ENCODE results near the gene OR4X1.
"Not testable (repeated sequence)": the region's sequence is repeated elsewhere in the genome, so short reads cannot be mapped to it uniquely, and the experiment has no call there.

Gene OR4X1, protein sequence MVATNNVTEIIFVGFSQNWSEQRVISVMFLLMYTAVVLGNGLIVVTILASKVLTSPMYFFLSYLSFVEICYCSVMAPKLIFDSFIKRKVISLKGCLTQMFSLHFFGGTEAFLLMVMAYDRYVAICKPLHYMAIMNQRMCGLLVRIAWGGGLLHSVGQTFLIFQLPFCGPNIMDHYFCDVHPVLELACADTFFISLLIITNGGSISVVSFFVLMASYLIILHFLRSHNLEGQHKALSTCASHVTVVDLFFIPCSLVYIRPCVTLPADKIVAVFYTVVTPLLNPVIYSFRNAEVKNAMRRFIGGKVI

GRCh38 chr11:48263423-48263911 lies at the start of gene OR4X1:
OR4X1 (plus strand) TSS chr11:48263861; CDS start chr11:48263861, 0 bp downstream.
- DNase-seq (ENCODE audit: low read depth in 2 of 2) = no peak

- no peak for DNase-seq (ENCODE audit: low read depth in 2 of 2)
Observed at GRCh38 chr11:48216510-48216909, 47.2 kb upstream of the OR4X1 start, which contains the start of gene OR4B1. OR4B1 (plus strand) TSS chr11:48216810; CDS start chr11:48216810, 0 bp downstream.

DNA sequence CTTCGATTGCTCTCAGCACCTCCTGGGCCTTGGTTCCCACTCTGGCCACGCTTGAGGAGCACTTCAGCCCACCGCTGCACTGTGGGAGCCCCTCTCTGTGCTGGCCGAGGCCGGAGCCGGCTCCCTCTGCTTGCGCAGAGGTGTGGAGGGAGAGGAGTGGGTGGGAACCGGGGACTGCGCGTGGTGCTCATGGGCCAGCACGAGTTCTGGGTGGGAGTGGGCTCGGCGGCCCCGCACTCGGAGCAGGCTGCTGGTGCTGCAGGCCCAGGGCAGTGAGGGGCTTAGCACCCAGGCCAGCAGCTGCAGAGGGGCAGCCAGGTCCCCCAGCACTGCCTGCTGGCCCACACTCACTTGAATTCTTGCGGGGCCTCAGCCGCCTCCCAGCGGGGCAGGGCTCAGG lies 34.9 kb upstream of the OR4X1 start:
- DNase-seq (ENCODE audit: low read depth in 2 of 2) = no peak

GRCh38 chr11:48230057-48230456 lies 33.6 kb upstream of the OR4X1 start:
- not testable (repeated sequence) for DNase-seq (ENCODE audit: low read depth in 2 of 2)

DNA sequence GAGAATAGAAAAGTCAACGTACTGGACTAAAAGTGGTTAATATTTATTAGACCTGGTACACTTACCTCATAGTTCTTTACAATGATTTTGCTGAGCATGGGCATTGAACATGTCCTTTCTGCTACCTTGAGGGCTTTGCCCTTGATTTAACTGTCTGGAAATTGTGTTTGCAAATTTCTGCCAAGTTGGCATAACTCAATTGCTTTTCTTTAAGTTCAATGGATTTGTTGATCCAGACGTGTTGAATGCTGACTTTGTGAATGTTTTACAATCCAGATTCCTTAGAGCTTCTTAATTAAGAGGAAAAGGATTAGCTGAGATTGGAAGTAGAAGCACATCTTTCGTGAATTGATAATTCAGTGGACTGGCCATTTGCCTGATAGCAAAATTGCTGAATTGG lies 25.9 kb upstream of the OR4X1 start:
- no peak for DNase-seq (ENCODE audit: low read depth in 2 of 2)

- no peak for DNase-seq (ENCODE audit: low read depth in 2 of 2)
Observed at GRCh38 chr11:48242501-48242900, 21.2 kb upstream of the OR4X1 start.

DNA sequence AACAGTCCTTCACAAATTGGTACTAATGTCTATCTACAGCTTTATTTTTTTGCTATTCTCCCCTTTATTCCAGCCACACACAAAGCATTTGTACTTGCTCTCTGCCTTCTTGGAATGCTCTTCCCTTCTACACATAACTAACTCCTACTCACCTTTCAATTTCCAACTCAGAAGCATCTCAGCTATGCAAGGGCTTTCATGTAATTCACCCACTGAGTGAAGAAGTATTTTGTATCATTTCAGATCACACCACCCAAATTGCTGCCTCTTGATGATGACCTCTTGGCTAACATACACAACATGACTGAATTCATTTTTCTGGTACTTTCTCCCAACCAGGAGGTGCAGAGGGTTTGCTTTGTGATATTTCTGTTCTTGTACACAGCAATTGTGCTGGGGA lies 18.9 kb upstream of the OR4X1 start, which contains the start of gene OR4X2:
Gene OR4X2 (plus strand): TSS at position 301 of the 400 bp plus-strand sequence. CDS start 0 bp downstream, at position 301.
- DNase-seq (ENCODE audit: low read depth in 2 of 2) = no peak

- no peak for DNase-seq (ENCODE audit: low read depth in 2 of 2)
Observed at GRCh38 chr11:48248902-48249301, 14.8 kb upstream of the OR4X1 start.

- DNase-seq (ENCODE audit: low read depth in 2 of 2) = no peak
Observed at GRCh38 chr11:48261600-48261999, 2.1 kb upstream of the OR4X1 start.

DNA sequence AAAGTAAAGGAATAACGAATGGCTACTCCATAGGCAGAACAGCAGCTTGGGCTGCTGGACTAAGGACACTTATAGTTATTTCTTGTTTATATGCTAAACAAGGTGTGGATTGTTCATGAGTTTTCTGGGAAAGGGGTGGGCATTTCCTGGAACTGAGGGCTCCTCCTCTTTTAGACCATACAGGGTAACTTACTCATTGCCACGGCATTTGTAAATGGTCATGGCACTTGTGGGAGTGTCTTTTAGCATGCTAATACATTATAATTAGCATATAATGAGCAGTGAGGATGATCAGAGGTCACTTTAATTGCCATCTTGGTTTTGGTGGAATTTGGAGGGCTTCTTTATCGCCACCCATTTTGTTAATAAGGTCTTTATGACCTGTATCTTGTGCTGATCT lies 7.0 kb downstream of the OR4X1 start:
- no peak for DNase-seq (ENCODE audit: low read depth in 2 of 2)

DNA sequence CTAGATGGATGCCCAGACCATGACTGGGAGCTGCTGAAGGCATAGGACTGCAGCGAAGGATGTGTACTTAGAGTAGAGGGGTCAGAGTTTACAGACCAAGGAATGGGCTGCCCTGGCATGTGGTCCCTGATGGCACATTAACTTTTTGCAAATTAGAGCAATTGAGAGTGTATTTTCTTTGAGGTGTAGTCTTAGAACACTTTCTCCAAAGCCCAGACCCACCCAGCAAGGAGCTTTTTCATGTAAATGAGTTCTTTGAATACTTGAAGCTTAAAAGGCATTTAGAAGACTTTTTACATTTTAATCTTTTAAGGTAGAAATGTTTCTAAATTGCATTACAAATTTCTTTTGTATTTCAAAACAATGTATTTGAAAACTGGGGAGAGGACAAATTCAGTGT lies 8.9 kb downstream of the OR4X1 start:
- no peak for DNase-seq (ENCODE audit: low read depth in 2 of 2)

DNA sequence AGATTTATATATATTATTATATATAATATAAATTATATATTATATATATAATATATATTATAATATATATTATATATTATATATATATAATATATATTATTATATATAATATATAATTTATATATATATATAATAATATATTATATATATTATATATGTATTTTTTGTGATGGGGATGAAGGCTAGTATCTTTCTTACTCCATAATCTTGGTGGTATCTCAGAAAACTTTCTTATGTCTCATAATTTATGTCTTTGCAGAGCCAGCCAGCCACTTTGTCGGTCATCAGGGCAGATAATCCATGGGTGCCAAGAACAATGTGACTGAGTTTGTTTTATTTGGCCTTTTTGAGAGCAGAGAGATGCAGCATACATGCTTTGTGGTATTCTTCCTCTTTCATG lies 42.3 kb downstream of the OR4X1 start, which contains the start of gene OR4S1:
Gene OR4S1 (plus strand): TSS at position 301 of the 400 bp plus-strand sequence. CDS start 0 bp downstream, at position 301.
- no peak for DNase-seq (ENCODE audit: low read depth in 2 of 2)

DNA sequence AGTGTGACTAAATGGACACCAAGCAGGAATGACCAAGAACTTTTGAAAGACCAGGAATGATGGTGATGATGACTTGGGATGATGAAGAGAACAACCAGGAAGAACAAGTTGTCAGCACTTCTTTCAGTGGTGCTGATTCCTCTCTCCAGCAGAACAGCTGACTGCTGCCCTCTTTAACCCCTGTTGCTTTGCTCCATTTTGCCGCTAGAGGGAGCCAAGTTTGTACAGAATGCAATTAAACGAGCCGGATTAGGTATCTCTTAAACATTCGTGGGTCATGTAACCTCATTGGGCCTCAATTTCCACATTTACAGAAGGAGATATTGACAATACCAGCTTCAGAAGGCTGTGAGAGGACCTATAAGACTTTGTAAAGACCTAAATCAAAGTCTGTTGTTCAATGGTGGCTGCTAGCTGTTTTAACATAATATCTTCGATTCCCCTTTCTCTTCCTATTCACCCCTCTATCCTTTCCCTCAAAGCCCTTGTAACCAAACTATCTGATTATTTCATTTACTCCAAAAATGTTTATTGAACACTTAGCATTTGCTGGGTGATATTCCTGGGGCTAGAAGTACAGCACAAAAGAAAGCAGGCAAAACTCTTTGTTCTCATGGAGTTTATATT lies 44.2 kb downstream of the OR4X1 start:
- peak; percentile 3 to 31 for DNase-seq (ENCODE audit: low read depth in 2 of 2)

- not testable (repeated sequence) for DNase-seq (ENCODE audit: low read depth in 2 of 2)
Observed at GRCh38 chr11:48313590-48313989, 49.9 kb downstream of the OR4X1 start.

Measured in stimulated activated CD8-positive, alpha-beta memory T cell treated with anti-CD3 and anti-CD28 coated beads, Interleukin-15, amount 100 ng/mL, for 4 hours (primary cell).